IPS-18c (cell line): Measurements from ENCODE around the gene CYP4F22.
A peak's percentile ranks its signal among the peaks of the same experiment; 100 is the strongest.
"Not testable (repeated sequence)": the region's sequence is repeated elsewhere in the genome, so short reads cannot be mapped to it uniquely, and the experiment has no call there.

Source experiments
- H3K4me3 ChIP-seq: 2 replicates; pipeline ENCODE4 v1.7.0; 2013; ENCODE audit warnings: low read depth, mild to moderate bottlenecking, low read length, moderate library complexity; ENCODE audit not compliant: insufficient read depth
- H3K9me3 ChIP-seq: one replicate; pipeline ENCODE4 v1.6.1; 2013; ENCODE audit warnings: mild to moderate bottlenecking, low read length, moderate library complexity; ENCODE audit not compliant: control insufficient read depth, insufficient read depth

Gene CYP4F22

DNA sequence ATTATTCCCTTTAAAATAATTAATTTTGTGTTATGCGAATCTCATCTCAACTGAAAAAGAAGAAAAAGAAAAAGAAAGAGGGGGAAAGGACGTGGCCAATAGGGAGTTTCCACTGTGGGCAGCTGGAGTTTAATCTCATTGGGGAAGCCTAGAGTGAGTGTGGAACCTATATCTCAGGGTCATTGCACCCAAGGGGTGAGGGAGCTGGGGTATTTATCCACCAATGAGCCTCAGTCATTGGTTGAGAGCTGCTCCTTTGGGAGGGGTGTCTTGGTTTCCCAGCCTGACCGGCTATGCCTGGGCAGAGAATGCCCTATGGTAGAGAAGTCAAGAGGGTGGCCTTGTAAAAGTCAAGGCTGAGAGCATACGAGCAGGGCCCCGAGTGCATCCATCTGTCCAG lies 16.5 kb downstream of the CYP4F22 start:
- Histone ChIP-seq H3K4me3 (no peak overlapping the region), H3K9me3 (no peaks in the 10 kb centered on the region)

DNA sequence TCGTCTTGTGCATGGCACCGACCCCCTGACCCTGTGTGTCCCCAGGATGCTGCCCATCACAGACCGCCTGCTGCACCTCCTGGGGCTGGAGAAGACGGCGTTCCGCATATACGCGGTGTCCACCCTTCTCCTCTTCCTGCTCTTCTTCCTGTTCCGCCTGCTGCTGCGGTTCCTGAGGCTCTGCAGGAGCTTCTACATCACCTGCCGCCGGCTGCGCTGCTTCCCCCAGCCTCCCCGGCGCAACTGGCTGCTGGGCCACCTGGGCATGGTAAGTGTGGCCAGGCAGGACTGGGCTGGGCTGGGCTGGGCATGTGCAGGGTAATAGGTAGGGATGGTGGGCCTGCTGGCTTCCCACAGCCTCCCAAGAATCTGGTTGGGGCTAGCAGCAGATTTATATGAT lies 17.0 kb downstream of the CYP4F22 start:
- no peaks in the 10 kb centered on the region for H3K9me3 ChIP-seq
- no peak overlapping the region for H3K4me3 ChIP-seq

DNA sequence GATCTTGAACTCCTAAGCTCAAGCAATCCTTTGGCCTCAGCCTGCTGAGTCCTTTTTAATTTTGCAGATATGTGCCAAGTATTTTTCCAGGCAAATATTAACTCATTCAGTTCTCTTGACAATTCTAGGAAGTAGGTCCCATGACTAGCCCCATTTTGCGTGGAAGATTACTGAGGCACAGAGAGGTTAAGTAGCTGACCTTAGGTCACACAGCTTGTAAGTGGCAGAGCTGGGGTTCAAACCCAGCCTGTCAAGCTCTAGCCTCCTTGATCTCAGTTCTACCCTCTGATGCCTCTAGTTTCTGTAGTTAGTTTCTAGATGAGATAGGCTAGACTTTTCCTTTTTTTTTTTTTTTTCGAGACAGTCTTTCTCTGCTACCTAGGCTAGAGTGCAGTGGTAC lies 18.1 kb downstream of the CYP4F22 start:
- Histone ChIP-seq H3K9me3 (no peaks in the 10 kb centered on the region), H3K4me3 (no peak overlapping the region)

DNA sequence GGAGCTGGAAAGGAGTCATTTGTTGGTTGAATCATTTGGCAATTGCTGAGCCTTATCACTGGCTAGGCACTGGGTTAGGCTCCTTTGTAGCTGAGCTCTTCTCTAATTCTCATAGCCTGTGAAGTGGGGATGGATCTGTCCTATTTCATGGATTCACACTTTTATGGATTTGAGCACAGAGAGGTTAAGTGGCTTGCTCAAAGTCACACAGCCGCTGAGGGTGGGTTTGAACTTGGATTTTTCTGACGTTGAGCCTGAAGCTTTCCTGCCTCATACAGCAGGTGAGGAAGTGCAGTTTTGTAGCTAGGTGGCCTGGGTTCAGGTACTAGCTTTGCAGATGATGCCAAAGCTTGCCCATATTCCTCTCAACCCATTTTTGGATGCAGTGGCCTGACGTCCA lies 19.4 kb downstream of the CYP4F22 start:
- Histone ChIP-seq H3K4me3 (no peak overlapping the region), H3K9me3 (no peaks in the 10 kb centered on the region)

DNA sequence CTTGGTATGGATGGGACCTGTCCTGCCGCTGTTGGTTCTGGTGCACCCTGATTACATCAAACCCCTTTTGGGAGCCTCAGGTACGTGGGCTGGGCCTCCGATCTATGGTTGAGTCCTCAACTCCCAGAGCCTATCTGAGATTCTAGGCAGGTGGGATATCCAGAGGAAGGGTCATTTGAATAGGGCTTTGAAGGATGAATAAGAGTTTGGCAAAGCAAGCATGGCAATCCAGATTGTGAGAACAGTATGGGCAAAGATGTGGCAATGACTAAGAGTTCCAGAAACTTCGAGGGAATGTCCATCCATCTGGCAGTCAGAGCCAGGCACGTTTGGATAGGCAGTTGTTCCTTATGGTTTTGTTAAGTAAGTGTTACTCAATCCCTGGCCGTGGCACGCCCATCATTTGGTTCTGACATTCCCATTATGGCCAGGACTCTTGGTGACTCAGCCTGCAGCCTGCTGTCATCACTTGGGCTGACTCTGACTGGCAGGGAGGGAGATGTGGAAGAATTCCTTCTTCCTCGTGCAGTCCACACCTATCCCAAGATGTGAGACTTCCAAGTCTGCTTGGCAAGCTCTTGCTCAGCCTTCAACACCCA lies 21.5 kb downstream of the CYP4F22 start:
- no peak overlapping the region for H3K4me3 ChIP-seq
- H3K9me3 ChIP-seq = no peaks in the 10 kb centered on the region

DNA sequence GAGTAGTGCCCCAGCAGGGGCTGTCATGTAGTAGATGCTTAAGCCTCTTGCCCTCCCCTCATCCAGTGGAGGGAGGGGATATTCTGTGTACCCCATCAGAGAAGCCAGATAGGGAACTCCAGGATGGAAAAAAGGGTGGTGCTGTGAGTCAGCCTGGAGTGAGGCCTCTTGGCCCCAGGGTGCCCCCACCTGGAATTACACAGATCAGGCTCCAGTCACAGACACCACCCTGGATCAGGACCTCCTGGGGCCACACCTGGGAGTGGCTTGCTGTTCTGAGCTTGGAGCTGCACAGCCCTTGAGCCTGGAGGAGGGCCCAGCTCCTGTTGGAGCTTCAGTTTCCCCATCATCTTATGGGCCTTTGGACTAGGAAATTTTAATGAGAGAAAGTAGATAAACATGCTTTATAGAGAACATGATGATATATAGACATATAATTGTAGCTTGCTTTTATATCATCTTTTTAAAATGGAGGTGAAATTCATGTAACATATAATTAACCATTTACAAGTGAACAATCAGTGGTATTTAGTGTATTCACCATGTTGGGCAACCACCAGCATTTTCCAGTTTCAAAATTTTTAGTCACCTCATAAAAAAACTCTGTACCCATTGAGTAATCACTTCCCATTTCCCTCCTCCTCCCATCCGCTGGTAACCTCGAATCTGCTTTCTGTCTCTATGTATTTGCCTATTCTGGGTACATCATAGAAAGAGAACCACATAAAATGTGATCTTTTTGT lies 24.6 kb downstream of the CYP4F22 start:
- H3K4me3 ChIP-seq = no peak overlapping the region
- H3K9me3 ChIP-seq = no peaks in the 10 kb centered on the region

DNA sequence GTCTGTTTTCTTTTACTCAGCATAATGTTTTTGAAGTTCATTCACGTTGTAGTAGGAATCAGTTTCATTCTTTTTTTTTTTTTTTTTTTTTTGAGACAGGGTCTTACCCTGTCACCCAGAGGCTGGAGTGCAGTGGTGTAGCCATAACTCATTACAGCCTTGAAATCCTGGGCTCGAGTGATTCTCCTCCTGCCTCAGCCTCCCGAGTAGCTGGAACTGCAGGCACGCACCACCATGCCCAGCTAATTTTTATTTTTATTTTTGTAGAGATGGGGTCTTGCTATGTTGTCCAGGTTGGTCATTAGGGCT lies 25.2 kb downstream of the CYP4F22 start:
- H3K4me3 ChIP-seq, H3K9me3 ChIP-seq: not testable (repeated sequence)

DNA sequence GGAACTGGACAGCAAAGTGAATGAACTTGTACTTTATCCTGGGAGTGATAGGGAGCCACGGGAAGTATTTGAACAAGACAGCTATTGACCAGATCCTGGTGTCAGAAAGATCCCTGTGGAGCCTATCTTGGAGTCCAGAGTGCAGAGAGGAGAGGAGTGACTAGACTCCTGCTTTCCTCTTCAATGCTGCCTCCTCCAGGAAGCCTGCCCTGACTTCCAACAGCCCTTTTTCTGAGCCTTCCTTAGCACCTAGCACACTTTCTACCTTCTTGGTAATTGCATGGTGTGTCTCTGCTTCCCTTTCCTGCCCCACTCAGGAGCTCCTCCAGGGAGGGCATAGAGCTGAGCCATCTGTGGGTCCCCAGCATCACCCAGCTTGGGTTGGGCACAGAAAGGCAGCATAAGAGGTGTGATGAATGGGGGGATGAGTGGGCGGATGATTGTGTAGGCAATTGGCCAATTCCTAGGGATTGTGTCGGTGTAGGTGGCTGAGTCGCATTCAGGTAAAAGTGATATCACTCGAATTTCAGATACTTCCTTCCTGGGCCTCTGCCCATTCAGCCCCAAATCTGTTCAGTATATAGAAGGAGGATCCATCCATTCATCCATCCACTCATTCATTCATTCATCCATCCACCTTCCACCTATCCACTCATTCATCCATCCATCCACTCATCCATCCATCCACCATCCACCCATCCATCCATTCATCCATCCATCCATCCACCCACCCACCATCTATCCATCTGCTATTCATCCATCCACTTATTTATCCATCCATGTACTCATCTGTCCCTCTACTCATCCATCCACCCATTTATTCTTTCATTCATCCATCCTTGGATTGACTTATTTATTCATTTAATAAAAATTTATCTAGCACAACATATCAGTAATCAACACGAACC lies 26.9 kb downstream of the CYP4F22 start:
- Histone ChIP-seq H3K4me3 (no peak overlapping the region), H3K9me3 (no peaks in the 10 kb centered on the region)

DNA sequence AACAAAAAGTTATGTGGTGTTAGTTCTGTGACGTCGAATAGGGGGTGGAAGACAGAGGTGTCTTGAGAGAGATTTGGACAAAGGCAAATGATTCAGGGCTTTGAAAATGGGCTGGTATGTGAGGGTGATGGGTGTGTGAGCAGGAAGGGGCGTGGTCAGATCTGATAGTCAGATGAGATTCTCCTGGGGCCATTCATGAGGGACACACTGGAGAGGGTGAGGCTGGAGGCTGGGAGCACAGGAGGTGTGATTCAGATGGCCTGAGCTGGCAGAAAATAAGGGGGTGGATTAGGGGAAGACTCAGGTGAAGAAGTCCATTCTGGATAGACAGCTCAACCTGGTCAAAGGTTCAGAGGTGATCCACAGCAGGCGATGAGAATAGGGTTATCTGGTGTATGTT lies 28.0 kb downstream of the CYP4F22 start:
- H3K9me3 ChIP-seq = no peaks in the 10 kb centered on the region
- no peak overlapping the region for H3K4me3 ChIP-seq

DNA sequence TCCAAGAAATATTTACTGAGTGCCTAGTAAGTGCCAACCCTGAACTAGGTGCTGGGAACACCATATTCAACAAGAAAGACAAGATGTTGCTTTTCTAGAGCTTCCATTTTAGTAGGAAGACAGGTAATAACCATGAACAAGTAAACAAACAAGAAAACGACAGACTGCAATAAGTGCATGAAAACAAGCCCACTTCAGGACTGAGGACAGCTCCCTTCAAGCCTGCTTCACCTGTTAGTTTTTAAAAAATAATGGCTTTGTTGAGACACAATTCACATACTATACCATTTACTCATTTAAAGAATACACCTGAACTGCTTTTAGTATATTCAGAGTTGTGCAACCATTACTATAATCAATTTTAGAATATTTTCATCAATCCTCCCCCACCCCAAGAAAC lies 30.4 kb downstream of the CYP4F22 start:
- peaks cover 3% of the 10 kb centered on the region for H3K9me3 ChIP-seq
- no peak overlapping the region for H3K4me3 ChIP-seq

DNA sequence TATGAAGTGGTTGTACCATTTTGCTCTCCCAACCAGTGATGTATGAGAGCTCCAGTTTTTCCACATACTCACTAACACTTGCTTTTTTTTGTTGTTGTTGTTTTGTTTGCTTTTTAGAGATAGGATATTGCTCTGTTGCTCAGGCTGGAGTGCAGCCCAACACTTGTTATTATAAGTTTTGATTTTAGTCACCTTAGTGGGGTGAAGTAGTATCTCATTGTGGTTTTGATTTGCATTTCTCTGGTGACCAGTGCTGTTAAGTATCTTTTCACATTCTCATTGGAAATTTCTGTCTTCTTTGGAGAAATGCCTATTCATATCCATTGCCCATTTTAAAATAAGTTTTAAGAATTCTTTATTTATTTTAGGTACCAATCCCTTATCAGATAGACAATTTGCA lies 31.3 kb downstream of the CYP4F22 start:
- Histone ChIP-seq H3K9me3 (peaks cover 3% of the 10 kb centered on the region), H3K4me3 (no peak overlapping the region)

DNA sequence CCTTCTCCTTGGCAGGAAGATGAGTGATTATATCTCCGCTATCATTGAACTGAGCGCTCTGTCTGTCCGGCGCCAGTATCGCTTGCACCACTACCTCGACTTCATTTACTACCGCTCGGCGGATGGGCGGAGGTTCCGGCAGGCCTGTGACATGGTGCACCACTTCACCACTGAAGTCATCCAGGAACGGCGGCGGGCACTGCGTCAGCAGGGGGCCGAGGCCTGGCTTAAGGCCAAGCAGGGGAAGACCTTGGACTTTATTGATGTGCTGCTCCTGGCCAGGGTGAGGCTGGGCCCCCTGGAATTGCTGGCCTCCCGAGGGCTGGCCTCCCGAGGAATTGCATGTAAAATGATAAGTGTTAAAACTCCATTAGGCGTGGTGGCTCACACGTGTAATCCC lies 32.1 kb downstream of the CYP4F22 start:
- H3K4me3 ChIP-seq = no peak overlapping the region
- H3K9me3 ChIP-seq = peaks cover 3% of the 10 kb centered on the region

DNA sequence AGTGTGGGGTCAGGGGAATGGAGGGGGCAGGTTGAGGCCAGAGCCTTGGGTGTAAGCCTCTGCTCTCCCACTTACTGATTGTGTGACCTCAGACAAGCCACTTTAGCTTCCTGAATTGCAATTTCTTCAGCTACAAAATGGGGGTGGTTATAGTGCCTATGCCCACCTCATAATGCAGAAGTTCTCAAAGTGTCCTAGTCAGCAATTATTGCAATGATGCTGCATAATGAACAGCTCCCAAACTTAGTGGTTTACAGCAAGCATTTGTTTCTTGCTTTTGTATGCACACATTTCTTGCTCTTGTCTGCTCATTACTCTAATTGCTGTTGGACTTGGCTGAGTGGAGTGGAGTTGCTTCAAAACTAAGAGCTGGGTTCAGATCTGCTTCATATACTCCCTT lies 36.0 kb downstream of the CYP4F22 start:
- Histone ChIP-seq H3K4me3 (no peak overlapping the region), H3K9me3 (peaks cover 3% of the 10 kb centered on the region)

DNA sequence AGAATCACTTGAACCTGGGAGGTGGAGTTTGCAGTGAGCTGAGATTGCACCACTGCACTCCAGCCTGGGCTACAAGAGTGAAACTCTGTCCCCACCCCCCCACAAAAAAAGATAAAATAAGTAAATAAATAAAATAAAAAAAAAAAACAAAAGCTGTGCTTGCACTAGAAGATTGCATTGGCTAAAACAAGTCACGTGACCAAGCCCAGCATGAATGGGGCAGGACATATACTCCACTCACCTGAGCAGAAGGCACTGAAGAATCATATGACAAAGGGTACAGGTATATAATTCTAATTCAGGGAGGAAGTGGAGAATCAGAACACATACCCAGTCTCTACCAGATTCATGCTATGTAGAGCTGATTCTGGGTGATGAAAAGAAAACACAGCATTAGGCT lies 36.6 kb downstream of the CYP4F22 start:
- peaks cover 3% of the 10 kb centered on the region for H3K9me3 ChIP-seq
- no peak overlapping the region for H3K4me3 ChIP-seq

DNA sequence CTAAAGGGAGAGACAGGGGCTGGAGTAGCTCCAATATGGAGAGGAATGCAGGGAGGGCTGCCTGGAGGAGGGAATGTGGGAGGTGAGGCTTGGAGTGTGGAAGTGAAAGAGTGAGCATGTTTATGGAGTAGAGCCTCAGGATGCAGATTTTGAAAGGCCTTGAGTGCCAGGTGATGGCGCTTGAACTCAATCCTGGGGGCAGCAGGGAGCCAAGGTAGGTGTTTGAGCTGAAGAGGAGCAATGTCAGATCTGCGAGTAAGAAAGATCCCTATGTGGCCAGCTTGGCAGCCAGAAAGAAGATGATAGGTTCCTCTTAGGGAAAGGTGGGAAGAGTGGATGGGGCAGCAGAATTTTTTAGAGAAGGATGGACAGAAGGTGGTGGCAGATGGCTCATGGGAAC lies 40.3 kb downstream of the CYP4F22 start:
- Histone ChIP-seq H3K4me3 (no peak overlapping the region), H3K9me3 (no peaks in the 10 kb centered on the region)

DNA sequence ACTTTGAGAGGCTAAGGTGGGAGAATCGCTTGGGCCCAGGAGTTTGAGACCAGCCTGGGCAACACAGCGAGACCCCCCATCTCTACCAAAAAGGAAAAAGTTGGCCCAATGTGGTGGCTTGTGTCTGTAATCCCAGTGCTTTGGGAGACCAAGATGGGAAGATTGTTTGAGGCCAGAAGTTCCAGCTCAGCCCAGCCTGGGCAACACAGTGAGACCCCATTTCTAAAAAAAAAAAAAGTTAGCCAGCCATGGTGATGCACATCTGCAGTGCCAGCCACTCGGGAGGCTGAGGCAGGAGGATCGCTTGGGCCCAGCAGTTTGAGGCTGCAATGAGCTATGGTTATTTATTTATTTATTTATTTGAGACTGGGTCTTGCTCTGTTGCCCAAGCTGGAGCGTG lies 41.3 kb downstream of the CYP4F22 start:
- Histone ChIP-seq H3K4me3 (no peak overlapping the region), H3K9me3 (no peaks in the 10 kb centered on the region)

DNA sequence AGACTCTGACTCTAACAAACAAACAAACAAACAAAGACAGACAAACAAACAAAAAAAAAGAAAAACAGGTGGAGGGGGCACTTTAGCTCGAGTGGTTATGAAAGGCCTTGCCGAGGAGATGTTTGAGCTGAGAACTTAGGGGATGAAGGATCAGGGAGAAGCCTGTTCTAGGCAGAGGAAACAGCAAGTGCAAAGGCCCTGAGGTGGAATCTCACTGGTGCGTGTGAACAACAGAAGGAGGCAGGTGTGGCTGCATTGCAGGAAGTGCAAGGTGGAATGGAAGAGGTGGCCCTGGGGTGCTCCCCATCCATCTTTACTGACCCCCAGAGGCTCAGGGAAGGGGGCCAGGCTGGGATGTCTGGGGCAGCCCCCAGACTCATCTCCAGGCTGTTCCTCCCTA lies 41.9 kb downstream of the CYP4F22 start:
- Histone ChIP-seq H3K9me3 (no peaks in the 10 kb centered on the region), H3K4me3 (no peak overlapping the region)

DNA sequence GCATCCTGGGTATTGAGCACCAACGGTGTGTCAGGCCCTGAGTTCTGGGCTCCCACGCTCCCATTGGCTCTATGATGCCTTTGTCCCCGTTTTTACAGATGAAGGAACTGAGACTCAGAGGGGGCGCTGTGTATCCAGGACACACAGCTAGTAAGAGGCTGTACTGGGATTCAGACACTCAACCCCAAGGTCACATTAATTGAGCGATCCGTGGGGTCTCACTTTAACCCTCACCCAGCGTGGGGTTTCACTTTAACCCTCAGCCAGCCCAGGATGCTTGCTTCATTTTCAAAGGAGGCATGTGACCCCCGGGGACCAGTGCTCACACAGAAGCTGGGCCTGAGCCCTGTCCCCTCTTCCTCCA lies 42.6 kb downstream of the CYP4F22 start:
- peak overlapping the region; percentile 57 for H3K4me3 ChIP-seq
- H3K9me3 ChIP-seq = no peaks in the 10 kb centered on the region
